Upper lobe of left lung (tissue), 6 donors: ENCODE measurements around the gene TSG101. TPM values are rescaled to one million over a fixed set of nuclear protein-coding genes. Genes with fewer than 3 reads are reported as not detected.

Source experiments
- ATAC-seq, 2 donors: fragments of 200-7000 bp; cut with Tn5 transposase; one replicate each; pipeline ENCODE4 v1.9.1; 2022; ENCODE audit warnings: mild to moderate bottlenecking in 2 of 2, moderate library complexity in 2 of 2; ENCODE audit not compliant: low FRiP score in 2 of 2
- DNase-seq, 2 donors: peaks; one replicate each; pipeline ENCODE4 v3.0.0-alpha.2; 2019 to 2020
- H3K27ac ChIP-seq, 4 donors: fragments of 200-600 bp; sonication (generic); one replicate each; pipeline ENCODE4 v1.5.1; 2016 to 2019
- H3K27me3 ChIP-seq, 4 donors: fragments of 200-600 bp; sonication (generic); one replicate each; pipeline ENCODE4 v1.5.1; 2017 to 2019
- H3K36me3 ChIP-seq, 4 donors: fragments of 200-600 bp; sonication (generic); one replicate each; pipeline ENCODE4 v1.5.1; 2016 to 2019
- H3K4me1 ChIP-seq, 4 donors: fragments of 200-600 bp; sonication (generic); one replicate each; pipeline ENCODE4 v1.5.1; 2018 to 2019
- H3K4me3 ChIP-seq, 4 donors: fragments of 200-600 bp; sonication (generic); one replicate each; pipeline ENCODE4 v1.5.1; 2017 to 2019; ENCODE audit warnings: mild to moderate bottlenecking in 2 of 4, moderate library complexity in 1 of 4
- H3K9me3 ChIP-seq, 4 donors: fragments of 200-600 bp; sonication (generic); one replicate each; pipeline ENCODE4 v1.5.1; 2018 to 2019
- EP300 ChIP-seq, 4 donors: sonication (generic); formaldehyde crosslinking; IDR thresholded peaks; one replicate each; pipeline ENCODE4 v1.5.1; 2017; ENCODE audit warnings: antibody characterized with exemption in 4 of 4, control low read depth in 2 of 4
- POLR2A ChIP-seq, 4 donors: fragments of 450-650 bp; IDR thresholded peaks; one replicate each; pipeline ENCODE4 v1.5.1; 2016 to 2017; ENCODE audit warnings: antibody characterized with exemption in 4 of 4, mild to moderate bottlenecking in 2 of 4
- POLR2AphosphoS5 ChIP-seq, 2 donors: sonication (generic); formaldehyde crosslinking; IDR thresholded peaks; one replicate each; pipeline ENCODE4 v1.5.1; 2017; ENCODE audit warnings: antibody characterized with exemption in 2 of 2
- WGBS, 2 donors: methylation state at CpG; one replicate each; pipeline ENCODE4 v1.1.5; 2017 to 2018; 5-methylcytosine and 5-hydroxymethylcytosine counted together
- total RNA-seq, 6 donors: library from RNA; depleted of rRNA in 4 of 6; stranded (reverse); fragments of >200 nt in 4 of 6; gene quantifications; one replicate each; pipeline versions ENCODE4 v1.1.0 to v1.2.1, GENCODE V29; 2016 to 2021
- TF ChIP-seq, protein P1 (sequence below), 6 experiments: fragments of 450-650 bp in 4 of 6; fragments of 200-600 bp in 2 of 6; sonication (generic) in 2 of 6; IDR thresholded peaks; one replicate each; pipeline ENCODE4 v1.5.1; 2016 to 2019; ENCODE audit warnings: antibody characterized with exemption in 6 of 6
- donor health status: DM: no; HTN: no; CAD: no; lungs with moderate emphysema.
- donor health status: DM: no; HTN: yes; CAD: no; lungs with severe emphysema.

Gene TSG101
- total RNA-seq, 6 donors from 2014 or later = 40.9 to 77.2 (median 56.8) TPM

DNA sequence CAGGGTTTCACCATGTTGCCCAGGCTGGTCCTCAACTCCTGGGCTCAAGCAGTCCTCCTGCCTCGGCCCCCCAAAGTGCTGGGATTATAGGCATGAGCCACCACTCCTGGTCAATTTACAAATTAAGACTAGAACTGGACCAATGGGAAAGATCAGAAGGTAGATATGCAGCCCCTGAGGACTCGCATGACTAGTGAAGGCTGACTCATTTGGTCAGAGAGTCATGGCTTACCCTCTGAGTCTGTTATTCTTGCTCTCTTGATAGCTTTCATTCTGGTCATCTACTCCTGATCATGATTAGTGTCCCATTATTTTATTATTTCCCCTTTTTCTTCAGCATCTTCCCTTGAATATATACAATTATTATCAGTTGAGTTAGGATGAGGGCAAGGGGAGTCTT lies 73.8 kb downstream of the TSG101 start:
- Histone ChIP-seq H3K27ac (no peak overlapping the region), H3K4me3 (no peak overlapping the region), H3K27me3 (no peaks in the 10 kb centered on the region), H3K4me1 (no peaks in the 10 kb centered on the region), H3K9me3 (no peaks in the 10 kb centered on the region), H3K36me3 (no peaks in the 10 kb centered on the region)
- DNase-seq = no peak
- no peak for ATAC-seq
- TF ChIP-seq, protein P1, sequence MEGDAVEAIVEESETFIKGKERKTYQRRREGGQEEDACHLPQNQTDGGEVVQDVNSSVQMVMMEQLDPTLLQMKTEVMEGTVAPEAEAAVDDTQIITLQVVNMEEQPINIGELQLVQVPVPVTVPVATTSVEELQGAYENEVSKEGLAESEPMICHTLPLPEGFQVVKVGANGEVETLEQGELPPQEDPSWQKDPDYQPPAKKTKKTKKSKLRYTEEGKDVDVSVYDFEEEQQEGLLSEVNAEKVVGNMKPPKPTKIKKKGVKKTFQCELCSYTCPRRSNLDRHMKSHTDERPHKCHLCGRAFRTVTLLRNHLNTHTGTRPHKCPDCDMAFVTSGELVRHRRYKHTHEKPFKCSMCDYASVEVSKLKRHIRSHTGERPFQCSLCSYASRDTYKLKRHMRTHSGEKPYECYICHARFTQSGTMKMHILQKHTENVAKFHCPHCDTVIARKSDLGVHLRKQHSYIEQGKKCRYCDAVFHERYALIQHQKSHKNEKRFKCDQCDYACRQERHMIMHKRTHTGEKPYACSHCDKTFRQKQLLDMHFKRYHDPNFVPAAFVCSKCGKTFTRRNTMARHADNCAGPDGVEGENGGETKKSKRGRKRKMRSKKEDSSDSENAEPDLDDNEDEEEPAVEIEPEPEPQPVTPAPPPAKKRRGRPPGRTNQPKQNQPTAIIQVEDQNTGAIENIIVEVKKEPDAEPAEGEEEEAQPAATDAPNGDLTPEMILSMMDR (IDR thresholded peaks at IDR 0.05) = no peak
- TF ChIP-seq POLR2AphosphoS5 (IDR thresholded peaks at IDR 0.05) (no peak), EP300 (IDR thresholded peaks at IDR 0.05) (no peak), POLR2A (IDR thresholded peaks at IDR 0.05) (no peak)
- WGBS, 2 donors = 80 to 82% methylated on average over 2 of the region's 2 CpGs

DNA sequence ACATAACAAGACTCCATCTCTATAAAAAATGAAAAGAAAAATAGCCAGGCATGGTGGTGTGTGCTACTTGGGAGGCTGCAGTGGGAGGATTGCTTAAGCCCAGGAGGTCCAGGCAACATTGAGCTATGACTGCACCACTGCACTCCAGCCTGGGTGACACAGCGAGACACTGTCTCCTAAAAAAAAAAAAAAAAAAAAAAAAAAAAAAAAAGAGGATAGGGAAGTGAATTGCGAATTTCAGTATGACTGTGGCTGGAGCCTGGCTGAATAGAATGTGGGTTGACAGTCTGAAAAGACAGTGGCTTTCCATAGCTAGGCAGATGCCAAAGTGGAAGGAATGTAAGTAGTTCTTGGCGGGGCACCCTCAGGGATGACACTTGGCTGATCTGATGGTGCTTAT lies 77.5 kb downstream of the TSG101 start:
- Histone ChIP-seq H3K4me1 (no peaks in the 10 kb centered on the region), H3K4me3 (no peak overlapping the region), H3K9me3 (no peaks in the 10 kb centered on the region), H3K36me3 (no peaks in the 10 kb centered on the region), H3K27me3 (no peaks in the 10 kb centered on the region), H3K27ac (no peak overlapping the region)
- ATAC-seq = no peak
- TF ChIP-seq POLR2AphosphoS5 (IDR thresholded peaks at IDR 0.05) = no peak
- no peak for TF ChIP-seq EP300 (IDR thresholded peaks at IDR 0.05)
- no peak for TF ChIP-seq POLR2A (IDR thresholded peaks at IDR 0.05)
- TF ChIP-seq, protein P1 (IDR thresholded peaks at IDR 0.05) = no peak
- DNase-seq = no peak
- 65 to 80% methylated on average over 2 to 3 of the region's 3 CpGs for WGBS, 2 donors

DNA sequence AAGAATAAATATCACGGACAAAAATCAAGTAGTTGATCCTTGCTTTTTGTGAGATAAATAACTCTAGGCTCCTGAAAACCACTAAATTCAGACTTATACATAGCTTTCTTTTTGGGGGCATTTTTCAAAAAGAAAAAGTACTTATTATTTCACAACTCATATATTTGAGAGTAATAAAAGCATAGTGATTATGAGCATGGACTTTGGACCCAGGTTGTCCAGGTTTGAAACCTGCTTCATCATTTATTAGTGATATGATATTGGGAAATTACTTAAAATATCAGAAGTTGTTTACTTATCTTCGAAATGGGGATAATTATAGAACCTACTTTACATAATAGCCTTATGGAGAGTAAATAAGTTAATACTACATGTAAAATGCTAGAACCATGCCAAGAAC lies 88.1 kb downstream of the TSG101 start:
- Histone ChIP-seq H3K4me3 (no peak overlapping the region), H3K4me1 (no peaks in the 10 kb centered on the region), H3K9me3 (no peaks in the 10 kb centered on the region), H3K36me3 (no peaks in the 10 kb centered on the region), H3K27ac (no peak overlapping the region), H3K27me3 (no peaks in the 10 kb centered on the region)
- ATAC-seq (no peak), DNase-seq (no peak)
- WGBS, 2 donors = 70 to 73% methylated on average over 2 of the region's 2 CpGs
- TF ChIP-seq EP300 (IDR thresholded peaks at IDR 0.05) (no peak), POLR2A (IDR thresholded peaks at IDR 0.05) (no peak), POLR2AphosphoS5 (IDR thresholded peaks at IDR 0.05) (no peak)
- TF ChIP-seq, protein P1 (IDR thresholded peaks at IDR 0.05) = no peak

Other genes with a start within 250 kb of the TSG101 start
- 10 to 100 TPM; 18.6 to 40.9 (median 31.1) TPM for gene HPS5, start 204.8 kb downstream of the TSG101 start, total RNA-seq
- 10 to 100 TPM; 22.8 to 52.7 (median 39.3) TPM for gene GTF2H1, start 204.4 kb downstream of the TSG101 start, total RNA-seq
- 100 to 1,000 TPM; 101 to 417 (median 275) TPM for gene LDHA, start 132.4 kb downstream of the TSG101 start, total RNA-seq
- gene LDHC, start 114.6 kb downstream of the TSG101 start, total RNA-seq = not detected
- gene LDHAL6A, start 71.1 kb downstream of the TSG101 start, total RNA-seq = not detected
- gene UEVLD, start 61.8 kb upstream of the TSG101 start, total RNA-seq = 10 to 100 TPM; 10.3 to 26.0 (median 19.1) TPM
- 1 to 10 TPM in 3 of 6 donors, under 1 TPM in 1, not detected in 2; 0.76 to 6.0 (median 1.8) TPM for gene MISFA, start 72.8 kb upstream of the TSG101 start, total RNA-seq
- 10 to 100 TPM in 5 of 6 donors, 1 to 10 TPM in 1; 10.0 to 25.5 (median 18.6) TPM for gene SPTY2D1, start 107.4 kb upstream of the TSG101 start, total RNA-seq
- 10 to 100 TPM in 3 of 6 donors, 1 to 10 TPM in 3; 4.6 to 18.0 (median 8.5) TPM for gene TMEM86A, start 171.8 kb upstream of the TSG101 start, total RNA-seq
- gene IGSF22, start 199.2 kb upstream of the TSG101 start, total RNA-seq = 10 to 100 TPM in 1 of 6 donors, 1 to 10 TPM in 2, not detected in 3; 1.2 to 21.0 (median 2.1) TPM